SU-DHL-6 (cell line): ENCODE data around the gene DPH2.

Experiments used
- H2AFZ ChIP-seq: fragments of 200-600 bp; sonication (generic); 2 replicates; pipeline ENCODE4 v1.6.1; 2014; ENCODE audit warnings: low read depth, mild to moderate bottlenecking, moderate library complexity, mixed read lengths, antibody characterized with exemption, low read length; ENCODE audit not compliant: severe bottlenecking
- H3F3A ChIP-seq: fragments of 200-600 bp; shearing (Covaris generic); 2 replicates; pipeline ENCODE4 v1.6.0; 2016; ENCODE audit warnings: antibody characterized with exemption, mild to moderate bottlenecking; ENCODE audit not compliant: insufficient read depth
- H3K27ac ChIP-seq: fragments of 200-600 bp; sonication (generic); 2 replicates; pipeline ENCODE4 v1.5.1; 2016; ENCODE audit warnings: low read depth, mild to moderate bottlenecking, low read length, moderate library complexity, mixed read lengths
- H3K27me3 ChIP-seq: fragments of 200-600 bp; sonication (generic), shearing (Covaris generic); 2 replicates; pipeline ENCODE4 v1.6.0; 2014; ENCODE audit warnings: mild to moderate bottlenecking, low read length
- H3K36me3 ChIP-seq: fragments of 200-600 bp; sonication (generic); 2 replicates; pipeline ENCODE4 v1.6.1; 2014; ENCODE audit warnings: mild to moderate bottlenecking, low read length, mixed read lengths
- H3K4me2 ChIP-seq: fragments of 300-600, 200-600 bp; shearing (Covaris generic), sonication (generic); 2 replicates; pipeline ENCODE4 v1.6.0; 2014; ENCODE audit warnings: low read length, low read depth, mild to moderate bottlenecking; ENCODE audit not compliant: poor library complexity, severe bottlenecking
- H3K4me3 ChIP-seq: fragments of 200-600 bp; sonication (generic); 2 replicates; pipeline ENCODE4 v1.5.1; 2014; ENCODE audit warnings: antibody characterized with exemption, low read length, mild to moderate bottlenecking, mixed read lengths; ENCODE audit not compliant: insufficient read depth, poor library complexity, severe bottlenecking
- H3K79me2 ChIP-seq: fragments of 200-600 bp; sonication (generic); 2 replicates; pipeline ENCODE4 v1.6.1; 2014; ENCODE audit warnings: mild to moderate bottlenecking, low read length, moderate library complexity; ENCODE audit not compliant: insufficient read depth
- H3K9ac ChIP-seq: fragments of 200-600 bp; sonication (generic); 2 replicates; pipeline ENCODE4 v1.7.0; 2014; ENCODE audit warnings: mild to moderate bottlenecking, low read length
- H3K9me2 ChIP-seq: fragments of 200-600 bp; sonication (generic); replicated peaks from 2 replicates; pipeline ENCODE4 v1.6.1; 2014; ENCODE audit warnings: low read length; ENCODE audit not compliant: insufficient read depth
- H3K9me3 ChIP-seq: fragments of 200-600 bp; sonication (generic); 2 replicates; pipeline ENCODE4 v1.6.1; 2014; ENCODE audit warnings: low read length, mixed read lengths; ENCODE audit not compliant: insufficient read depth
- H4K20me1 ChIP-seq: fragments of 200-600 bp; sonication (generic); 2 replicates; pipeline ENCODE4 v1.6.1; 2014; ENCODE audit warnings: low read depth, mild to moderate bottlenecking, antibody characterized with exemption, low read length, moderate library complexity, mixed read lengths
- EZH2phosphoT487 ChIP-seq: fragments of 200-600 bp; sonication (generic), shearing (Covaris generic); conservative IDR thresholded peaks from 2 replicates; pipeline ENCODE4 v1.6.1; 2018; ENCODE audit warnings: mild to moderate bottlenecking, antibody characterized with exemption, low read length, moderate library complexity, mixed read lengths
- TF ChIP-seq, protein P1 (sequence below): fragments of 200-600 bp; sonication (generic); IDR thresholded peaks from one replicate; pipeline ENCODE4 v1.5.1; 2017; ENCODE audit warnings: antibody characterized with exemption, mild to moderate bottlenecking, low read length, moderate library complexity; ENCODE audit not compliant: insufficient read depth, poor library complexity, severe bottlenecking

DPH2 gene

DNA sequence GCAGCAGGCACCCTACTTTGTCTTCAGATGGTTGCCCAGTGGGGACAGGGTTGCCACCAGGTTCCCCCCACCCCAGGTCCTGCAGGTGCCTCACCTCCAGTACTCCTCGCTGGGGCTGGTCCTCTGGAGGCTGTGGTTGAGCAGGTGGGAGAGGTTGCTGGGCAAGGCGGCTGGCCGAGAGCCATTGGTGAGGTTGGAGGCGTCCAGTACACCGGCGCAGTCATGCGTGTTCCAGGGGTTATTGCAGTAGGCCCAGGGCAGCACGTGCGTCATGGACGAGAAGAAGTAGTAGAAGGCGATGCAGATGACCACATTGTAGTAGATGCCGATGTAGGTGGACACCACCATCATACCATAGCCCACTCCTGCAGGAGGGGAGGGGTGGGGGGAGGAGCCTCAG is 38.4 kb downstream of the DPH2 start:
- Histone ChIP-seq H3K9ac (no peak overlapping the region), H3K4me2 (no peak overlapping the region), H3K27ac (no peak overlapping the region), H3K9me3 (no peaks in the 10 kb centered on the region), H3K9me2 (no peaks in the 10 kb centered on the region), H3F3A (no peaks in the 10 kb centered on the region), H2AFZ (no peak overlapping the region), H3K36me3 (no peaks in the 10 kb centered on the region), H3K27me3 (no peaks in the 10 kb centered on the region), H3K4me3 (no peak overlapping the region), H4K20me1 (no peaks in the 10 kb centered on the region), H3K79me2 (no peaks in the 10 kb centered on the region)
- TF ChIP-seq EZH2phosphoT487, result no peak
- TF ChIP-seq, protein P1, sequence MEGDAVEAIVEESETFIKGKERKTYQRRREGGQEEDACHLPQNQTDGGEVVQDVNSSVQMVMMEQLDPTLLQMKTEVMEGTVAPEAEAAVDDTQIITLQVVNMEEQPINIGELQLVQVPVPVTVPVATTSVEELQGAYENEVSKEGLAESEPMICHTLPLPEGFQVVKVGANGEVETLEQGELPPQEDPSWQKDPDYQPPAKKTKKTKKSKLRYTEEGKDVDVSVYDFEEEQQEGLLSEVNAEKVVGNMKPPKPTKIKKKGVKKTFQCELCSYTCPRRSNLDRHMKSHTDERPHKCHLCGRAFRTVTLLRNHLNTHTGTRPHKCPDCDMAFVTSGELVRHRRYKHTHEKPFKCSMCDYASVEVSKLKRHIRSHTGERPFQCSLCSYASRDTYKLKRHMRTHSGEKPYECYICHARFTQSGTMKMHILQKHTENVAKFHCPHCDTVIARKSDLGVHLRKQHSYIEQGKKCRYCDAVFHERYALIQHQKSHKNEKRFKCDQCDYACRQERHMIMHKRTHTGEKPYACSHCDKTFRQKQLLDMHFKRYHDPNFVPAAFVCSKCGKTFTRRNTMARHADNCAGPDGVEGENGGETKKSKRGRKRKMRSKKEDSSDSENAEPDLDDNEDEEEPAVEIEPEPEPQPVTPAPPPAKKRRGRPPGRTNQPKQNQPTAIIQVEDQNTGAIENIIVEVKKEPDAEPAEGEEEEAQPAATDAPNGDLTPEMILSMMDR, result no peak

DNA sequence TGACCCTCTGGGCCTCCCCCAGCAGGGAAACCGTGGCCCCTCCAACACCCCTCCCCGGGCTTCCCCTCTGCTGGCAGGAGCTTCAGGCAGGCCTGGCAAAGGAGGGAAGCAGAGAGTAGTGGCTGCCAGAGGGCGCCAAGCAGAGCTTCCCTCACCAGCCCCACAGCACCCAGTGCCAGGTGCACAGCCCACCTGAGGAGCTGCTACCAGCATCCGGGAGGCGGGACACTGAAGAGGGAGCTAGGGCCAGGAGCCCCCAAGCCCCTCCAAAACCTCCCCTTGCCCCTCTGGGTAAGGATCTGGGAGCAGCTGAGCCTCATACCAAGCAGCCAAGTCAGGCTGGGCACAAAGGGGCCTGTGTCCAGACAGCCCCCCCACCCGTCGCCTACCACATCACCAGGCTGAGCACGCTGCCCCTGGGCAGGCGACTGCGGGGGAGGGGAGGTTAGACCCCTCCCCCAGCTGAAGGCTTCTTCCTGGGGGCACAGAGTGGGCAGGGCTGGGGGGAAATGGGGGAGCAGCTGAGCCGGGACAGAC is 41.2 kb downstream of the DPH2 start:
- no peaks in the 10 kb centered on the region for H3K36me3 ChIP-seq
- H2AFZ ChIP-seq, result no peak overlapping the region
- no peak overlapping the region for H3K9ac ChIP-seq
- TF ChIP-seq, protein P1, result no peak
- TF ChIP-seq EZH2phosphoT487, result no peak
- H3K4me3 ChIP-seq, result no peak overlapping the region
- H4K20me1 ChIP-seq, result no peaks in the 10 kb centered on the region
- H3K27me3 ChIP-seq, result no peaks in the 10 kb centered on the region
- no peaks in the 10 kb centered on the region for H3K79me2 ChIP-seq
- no peaks in the 10 kb centered on the region for H3K9me3 ChIP-seq
- no peaks in the 10 kb centered on the region for H3K9me2 ChIP-seq
- H3K4me2 ChIP-seq, result no peak overlapping the region
- H3F3A ChIP-seq, result no peaks in the 10 kb centered on the region
- H3K27ac ChIP-seq, result no peak overlapping the region

DNA sequence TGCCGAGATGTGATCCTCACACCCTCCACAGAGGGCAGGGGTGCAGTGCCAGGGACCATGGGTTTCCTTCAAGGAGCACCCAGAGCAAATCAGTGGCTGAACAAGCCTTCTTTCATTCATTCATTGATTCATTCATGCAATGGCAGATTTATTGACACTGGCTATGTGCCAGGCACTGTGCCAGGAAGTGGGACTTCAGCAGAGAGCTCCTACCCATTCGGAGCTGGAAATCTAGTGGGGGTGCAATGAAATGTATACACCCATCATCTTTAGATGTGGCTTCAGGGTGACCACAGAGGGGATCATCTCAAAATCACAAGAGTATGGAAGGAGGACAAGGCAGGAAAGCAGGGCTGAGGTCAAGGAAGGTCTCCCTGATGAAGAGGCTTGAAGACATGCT is 42.6 kb downstream of the DPH2 start:
- H3K36me3 ChIP-seq, result no peaks in the 10 kb centered on the region
- H3K9ac ChIP-seq, result no peak overlapping the region
- H3K4me3 ChIP-seq, result no peak overlapping the region
- TF ChIP-seq EZH2phosphoT487, result no peak
- TF ChIP-seq, protein P1, result no peak
- no peaks in the 10 kb centered on the region for H3K27me3 ChIP-seq
- no peak overlapping the region for H2AFZ ChIP-seq
- no peaks in the 10 kb centered on the region for H3K9me2 ChIP-seq
- no peaks in the 10 kb centered on the region for H4K20me1 ChIP-seq
- H3K27ac ChIP-seq, result no peak overlapping the region
- H3K9me3 ChIP-seq, result no peaks in the 10 kb centered on the region
- H3K79me2 ChIP-seq, result no peaks in the 10 kb centered on the region
- H3K4me2 ChIP-seq, result no peak overlapping the region
- no peaks in the 10 kb centered on the region for H3F3A ChIP-seq
